ENCODE measurements around the gene DCAF11. TPM values are rescaled to one million over a fixed set of nuclear protein-coding genes. Genes with fewer than 3 reads are reported as not detected.

Gene DCAF11
- total and polyA plus RNA-seq, 10 donors, result 28.7 to 110 (median 76.7) TPM

DNA sequence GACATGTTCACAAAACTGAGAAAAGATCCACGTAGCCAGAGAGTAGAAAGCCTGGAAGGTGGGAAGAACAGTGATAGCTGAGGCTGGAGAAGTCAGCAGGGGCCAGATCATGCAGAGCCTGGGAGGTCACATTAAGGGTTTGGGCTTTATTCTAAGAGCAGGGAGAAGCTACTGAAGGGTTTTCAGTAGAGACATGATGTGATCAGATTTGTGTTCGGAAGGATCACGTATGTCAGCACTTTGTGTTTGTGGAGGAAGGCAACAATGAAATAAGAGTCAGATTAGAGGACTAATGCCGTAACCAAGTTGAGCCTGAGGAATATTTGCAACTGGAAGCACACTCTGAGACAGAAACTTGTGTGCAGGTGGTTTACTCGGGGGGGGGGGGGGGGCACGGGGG, 24.7 kb upstream of the DCAF11 start:
- 74 to 89% (median 86%) methylated on average over 6 of the region's 6 CpGs for WGBS, 5 donors
- intact Hi-C loops (cut with DNase I; ENCODE audit: low total_unique reads), result loop anchor here (5.0 kb wide), 1 partner anchor 78 kb away; no protein-coding TSS in a partner anchor
- TF ChIP-seq POLR2AphosphoS5 (IDR thresholded peaks at IDR 0.05) (no peak), POLR2A (IDR thresholded peaks at IDR 0.05) (no peak)
- TF ChIP-seq, protein P1, sequence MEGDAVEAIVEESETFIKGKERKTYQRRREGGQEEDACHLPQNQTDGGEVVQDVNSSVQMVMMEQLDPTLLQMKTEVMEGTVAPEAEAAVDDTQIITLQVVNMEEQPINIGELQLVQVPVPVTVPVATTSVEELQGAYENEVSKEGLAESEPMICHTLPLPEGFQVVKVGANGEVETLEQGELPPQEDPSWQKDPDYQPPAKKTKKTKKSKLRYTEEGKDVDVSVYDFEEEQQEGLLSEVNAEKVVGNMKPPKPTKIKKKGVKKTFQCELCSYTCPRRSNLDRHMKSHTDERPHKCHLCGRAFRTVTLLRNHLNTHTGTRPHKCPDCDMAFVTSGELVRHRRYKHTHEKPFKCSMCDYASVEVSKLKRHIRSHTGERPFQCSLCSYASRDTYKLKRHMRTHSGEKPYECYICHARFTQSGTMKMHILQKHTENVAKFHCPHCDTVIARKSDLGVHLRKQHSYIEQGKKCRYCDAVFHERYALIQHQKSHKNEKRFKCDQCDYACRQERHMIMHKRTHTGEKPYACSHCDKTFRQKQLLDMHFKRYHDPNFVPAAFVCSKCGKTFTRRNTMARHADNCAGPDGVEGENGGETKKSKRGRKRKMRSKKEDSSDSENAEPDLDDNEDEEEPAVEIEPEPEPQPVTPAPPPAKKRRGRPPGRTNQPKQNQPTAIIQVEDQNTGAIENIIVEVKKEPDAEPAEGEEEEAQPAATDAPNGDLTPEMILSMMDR (IDR thresholded peaks at IDR 0.05 in 8 of 11, conservative IDR thresholded peaks at IDR 0.05 in 3 of 11), result no peak

DNA sequence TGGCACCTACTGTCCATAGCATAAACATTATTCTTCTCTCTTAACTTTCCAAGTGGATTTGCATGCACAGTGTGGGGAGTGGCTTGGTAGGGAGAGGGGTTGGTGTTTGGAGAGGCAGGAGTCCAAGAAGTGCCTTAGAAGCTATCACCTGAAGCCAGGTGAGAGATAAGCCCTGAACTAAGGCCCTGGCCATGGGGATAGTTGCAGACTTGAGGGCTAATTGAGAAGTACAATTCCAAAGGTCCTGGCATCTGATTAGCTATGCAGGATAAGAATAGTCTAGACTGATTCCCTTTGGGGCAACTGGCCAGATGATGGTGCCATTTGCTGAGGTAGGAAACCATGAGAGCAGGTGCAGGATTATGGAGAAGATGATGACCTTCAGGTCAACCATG, 22.5 kb upstream of the DCAF11 start:
- Histone ChIP-seq H3K9me3 (no peaks in the 10 kb centered on the region), H3K4me1 (peaks cover 10 to 52% (median 34%) of the 10 kb centered on the region in 6 donors), H3K27ac (peak overlapping the region in 2 of 8 donors; percentile 99 to 100), H3K27me3 (replicated peaks in 1 of 7) (no peaks in the 10 kb centered on the region), H3K4me3 (no peak overlapping the region), H3K36me3 (peaks cover 0 to 7% (median 0%) of the 10 kb centered on the region in 6 donors)
- intact Hi-C loops (cut with DNase I; ENCODE audit: low total_unique reads), result loop anchor here (5.0 kb wide), 1 partner anchor 80 kb away; no protein-coding TSS in a partner anchor
- peak; percentile 16 for DNase-seq
- TF ChIP-seq, protein P1 (IDR thresholded peaks at IDR 0.05 in 8 of 11, conservative IDR thresholded peaks at IDR 0.05 in 3 of 11), result no peak
- TF ChIP-seq POLR2AphosphoS5 (IDR thresholded peaks at IDR 0.05), result no peak

More for the DNA sequence above, 24.7 kb upstream of the DCAF11 start:
- DNase-seq, result peak; percentile 1
- no peaks in the 10 kb centered on the region for H3K9me3 ChIP-seq
- no peaks in the 10 kb centered on the region for H3K27me3 ChIP-seq (replicated peaks in 1 of 7)
- H3K4me1 ChIP-seq, result peaks cover 4 to 31% (median 21%) of the 10 kb centered on the region in 6 donors
- H3K36me3 ChIP-seq, result no peaks in the 10 kb centered on the region
- no peak overlapping the region for H3K27ac ChIP-seq
- H3K4me3 ChIP-seq, result no peak overlapping the region

DNA sequence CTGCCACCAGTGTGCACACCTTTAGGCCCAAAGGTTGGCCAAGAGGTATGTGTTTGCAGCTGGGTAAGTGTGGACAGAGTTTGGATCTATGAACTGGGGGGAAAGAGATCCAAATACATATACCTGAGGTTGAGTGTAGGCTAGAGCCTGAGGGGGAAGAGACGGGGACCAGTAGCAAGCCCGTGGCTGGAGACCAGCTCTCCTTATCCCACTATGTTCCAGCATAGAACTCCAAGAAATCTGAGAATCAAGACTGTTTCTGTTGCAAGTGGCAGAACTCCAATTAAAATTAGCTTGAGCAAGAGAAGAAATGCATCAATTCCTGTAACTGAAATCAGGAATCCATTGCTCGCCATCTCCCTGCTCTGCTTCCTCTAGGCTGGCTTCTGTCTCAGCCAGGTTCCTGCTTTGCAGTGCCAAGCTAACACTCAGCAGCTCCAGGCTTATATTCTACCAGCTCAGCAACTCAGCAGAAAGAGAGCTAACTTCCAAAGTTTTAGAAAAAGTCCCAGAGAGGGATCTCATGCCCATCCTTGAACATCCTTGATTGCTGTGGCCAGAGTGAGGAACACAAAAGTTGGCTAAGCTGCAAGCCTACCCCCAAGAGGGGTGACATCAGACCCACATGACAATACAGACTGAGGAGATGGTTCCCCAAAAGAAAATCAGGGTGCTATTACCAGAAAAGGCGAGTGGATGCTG, 21.9 kb upstream of the DCAF11 start:
- Histone ChIP-seq H3K4me1 (peaks cover 10 to 52% (median 34%) of the 10 kb centered on the region in 6 donors), H3K27me3 (replicated peaks in 1 of 7) (no peaks in the 10 kb centered on the region), H3K9me3 (no peaks in the 10 kb centered on the region), H3K36me3 (peaks cover 0 to 12% (median under 1%) of the 10 kb centered on the region in 6 donors), H3K4me3 (no peak overlapping the region), H3K27ac (peak overlapping the region in 4 of 8 donors; percentile 97 to 100 (median 99))
- intact Hi-C loops (cut with DNase I; ENCODE audit: low total_unique reads), result loop anchor here (5.0 kb wide), 1 partner anchor 80 kb away; no protein-coding TSS in a partner anchor
- TF ChIP-seq POLR2AphosphoS5 (IDR thresholded peaks at IDR 0.05) (no peak), POLR2A (IDR thresholded peaks at IDR 0.05) (no peak)
- TF ChIP-seq, protein P1 (IDR thresholded peaks at IDR 0.05 in 8 of 11, conservative IDR thresholded peaks at IDR 0.05 in 3 of 11), result no peak
- DNase-seq, result peak; percentile 35
- 83 to 91% (median 85%) methylated on average over 4 of the region's 4 CpGs for WGBS, 5 donors

DNA sequence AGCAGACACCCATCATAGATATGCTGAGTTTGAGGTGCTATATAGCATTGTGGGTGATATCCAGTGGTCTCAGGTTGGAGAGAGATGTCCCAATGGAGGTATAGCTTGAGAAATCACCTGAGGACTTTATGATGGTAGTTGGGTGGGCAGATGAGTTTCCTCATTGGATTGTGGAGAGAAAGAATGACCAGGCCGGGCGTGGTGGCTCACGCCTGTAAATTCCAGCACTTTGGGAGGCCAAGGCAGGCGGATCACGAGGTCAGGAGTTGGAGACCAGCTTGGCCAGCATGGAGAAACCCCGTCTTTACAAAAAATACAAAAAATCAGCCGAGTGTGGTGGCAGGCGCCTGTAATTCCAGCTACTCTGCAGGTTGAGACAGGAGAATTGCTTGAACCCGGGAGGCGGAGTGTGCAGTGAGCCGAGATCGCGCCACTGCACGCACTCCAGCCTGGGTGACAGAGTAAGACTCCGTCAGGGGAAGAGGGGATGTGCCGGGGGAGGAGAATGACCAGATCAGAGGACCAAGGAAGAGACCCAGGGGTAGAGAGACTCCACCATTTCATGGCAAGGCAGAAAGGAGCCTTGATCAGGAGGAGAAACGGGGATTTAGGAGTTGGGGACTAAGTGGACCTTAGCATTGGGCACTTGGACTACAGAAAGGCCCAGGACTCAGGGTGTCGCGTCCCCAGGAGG, 21.2 kb upstream of the DCAF11 start:
- H3K27ac ChIP-seq, result peak overlapping the region; percentile 96 to 100 (median 99)
- peak; percentile 72 for DNase-seq
- WGBS, 5 donors, result 76 to 85% (median 82%) methylated on average over 19 of the region's 19 CpGs

More for the DNA sequence above, 21.2 kb upstream of the DCAF11 start:
- H3K36me3 ChIP-seq, result peaks cover 0 to 19% (median 8%) of the 10 kb centered on the region in 6 donors
- TF ChIP-seq POLR2AphosphoS5 (IDR thresholded peaks at IDR 0.05) (no peak), POLR2A (IDR thresholded peaks at IDR 0.05) (no peak)
- TF ChIP-seq, protein P1 (IDR thresholded peaks at IDR 0.05 in 8 of 11, conservative IDR thresholded peaks at IDR 0.05 in 3 of 11), result no peak
- H3K9me3 ChIP-seq, result no peaks in the 10 kb centered on the region
- H3K27me3 ChIP-seq (replicated peaks in 1 of 7), result no peaks in the 10 kb centered on the region
- intact Hi-C loops (cut with DNase I; ENCODE audit: low total_unique reads), result loop anchor here (5.0 kb wide), 1 partner anchor 81 kb away; no protein-coding TSS in a partner anchor
- peak overlapping the region in 7 of 8 donors; percentile 63 to 90 (median 73) for H3K4me3 ChIP-seq
- peaks cover 10 to 52% (median 34%) of the 10 kb centered on the region in 6 donors for H3K4me1 ChIP-seq
